ENCODE data around the gene ATP6V1G2.
"Not testable (repeated sequence)": the region's sequence is repeated elsewhere in the genome, so short reads cannot be mapped to it uniquely, and the experiment has no call there.

The ATP6V1G2 gene

DNA sequence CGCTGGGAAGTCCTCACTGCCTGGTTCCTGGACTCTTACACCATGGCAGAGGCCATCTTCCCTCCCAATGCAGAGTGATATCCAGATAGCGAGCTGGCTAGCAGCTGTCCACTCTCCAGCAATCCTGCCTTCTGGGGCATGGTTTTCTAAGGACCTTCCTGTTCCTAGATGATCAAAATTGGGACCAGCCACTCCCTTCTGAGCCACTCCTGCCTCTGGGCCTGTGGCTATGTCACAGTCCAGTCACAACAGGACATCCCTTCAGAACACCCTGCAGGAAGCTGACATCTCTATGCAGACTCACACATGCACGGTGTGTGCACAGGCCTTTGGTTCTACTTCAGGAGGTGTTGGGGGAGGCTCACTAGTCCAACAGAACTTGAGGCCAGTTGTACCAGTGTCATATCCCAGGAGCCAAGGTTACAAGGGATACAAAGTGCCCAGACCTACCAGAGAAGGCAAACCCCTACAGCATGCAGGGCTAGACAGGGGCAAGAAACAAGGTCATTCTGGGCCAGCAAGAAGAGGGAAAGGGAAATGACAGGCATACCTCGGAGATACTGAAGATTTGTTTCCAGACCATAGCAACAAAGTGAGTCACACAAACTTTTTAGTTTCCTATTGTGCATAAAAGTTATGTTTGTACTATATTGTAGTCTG is 20.3 kb downstream of the ATP6V1G2 start:
- no peak for DNase-seq

GRCh38 chr6:31525553-31525931 is 20.9 kb downstream of the ATP6V1G2 start:
- no peak for DNase-seq

DNA sequence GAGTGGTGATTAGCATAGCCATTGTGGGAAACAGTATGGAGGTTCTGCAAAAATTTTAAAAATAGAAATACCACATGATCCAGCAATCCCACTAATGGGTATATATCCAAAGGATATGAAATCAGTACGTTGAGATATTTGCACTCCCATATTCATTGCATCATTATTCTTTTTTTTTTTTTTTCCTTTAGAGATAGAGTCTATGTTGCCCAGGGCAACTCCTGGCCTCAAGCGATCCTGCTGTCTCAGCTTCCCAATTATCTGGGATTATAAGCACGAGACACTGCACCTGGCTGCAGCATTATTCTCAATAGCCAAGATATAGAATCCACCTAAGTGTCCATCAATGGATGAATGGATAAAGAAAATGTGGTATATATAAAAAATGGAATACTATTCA is 24.6 kb downstream of the ATP6V1G2 start:
- DNase-seq = no peak

- DNase-seq = no peak
Measured at GRCh38 chr6:31513456-31514165, 32.8 kb downstream of the ATP6V1G2 start.

DNA sequence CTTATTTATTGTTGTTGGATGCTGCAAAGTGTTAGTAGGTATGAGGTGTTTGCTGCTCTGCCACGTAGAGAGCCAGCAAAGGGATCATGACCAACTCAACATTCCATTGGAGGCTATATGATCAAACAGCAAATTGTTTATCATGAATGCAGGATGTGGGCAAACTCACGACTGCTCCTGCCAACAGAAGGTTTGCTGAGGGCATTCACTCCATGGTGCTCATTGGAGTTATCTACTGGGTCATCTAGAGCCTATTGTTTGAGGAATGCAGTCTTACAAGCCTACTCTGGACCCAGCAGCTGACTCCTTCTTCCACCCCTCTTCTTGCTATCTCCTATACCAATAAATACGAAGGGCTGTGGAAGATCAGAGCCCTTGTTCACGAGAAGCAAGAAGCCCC is 36.4 kb downstream of the ATP6V1G2 start:
- DNase-seq = no peak

DNA sequence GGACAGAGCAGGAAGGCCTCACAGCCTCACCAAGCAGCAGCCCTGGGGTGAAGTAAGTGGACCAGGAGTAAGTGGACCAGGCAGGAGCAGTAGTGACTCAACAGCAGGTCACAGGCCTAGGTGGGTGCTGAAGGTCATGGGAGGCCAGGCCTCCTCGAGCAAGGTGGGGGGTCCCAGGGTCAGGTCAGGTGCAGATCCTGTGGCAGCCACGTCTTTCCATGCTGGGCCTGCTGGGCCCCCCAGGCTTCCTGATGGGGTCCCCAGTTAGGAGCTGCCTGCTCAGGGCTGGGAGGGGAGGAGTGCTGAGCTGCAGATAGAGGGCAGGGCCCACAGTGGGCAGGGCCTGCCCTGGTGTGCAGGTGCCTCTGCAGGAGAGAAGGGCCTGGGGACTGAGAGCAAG is 37.4 kb downstream of the ATP6V1G2 start:
- not testable (repeated sequence) for DNase-seq

DNA sequence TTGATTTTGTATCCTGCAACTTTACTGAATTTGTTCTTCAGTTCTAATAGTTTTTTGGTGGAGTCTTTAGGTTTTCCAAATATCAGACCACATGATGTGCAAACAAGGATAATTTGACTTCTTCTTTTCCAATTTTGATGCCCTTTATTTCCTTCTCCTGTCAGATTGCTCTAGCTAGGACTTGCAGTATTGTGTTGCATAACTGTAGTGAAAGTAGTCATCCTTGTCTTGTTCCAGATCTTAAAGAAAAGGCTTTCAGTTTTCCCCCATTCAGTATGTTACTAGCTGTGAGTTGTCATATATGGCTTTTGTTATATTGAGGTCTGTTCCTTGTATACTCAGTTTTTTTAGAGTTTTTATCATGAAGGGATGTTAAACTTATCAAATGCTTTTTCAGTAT is 43.8 kb downstream of the ATP6V1G2 start:
- no peak for DNase-seq

DNA sequence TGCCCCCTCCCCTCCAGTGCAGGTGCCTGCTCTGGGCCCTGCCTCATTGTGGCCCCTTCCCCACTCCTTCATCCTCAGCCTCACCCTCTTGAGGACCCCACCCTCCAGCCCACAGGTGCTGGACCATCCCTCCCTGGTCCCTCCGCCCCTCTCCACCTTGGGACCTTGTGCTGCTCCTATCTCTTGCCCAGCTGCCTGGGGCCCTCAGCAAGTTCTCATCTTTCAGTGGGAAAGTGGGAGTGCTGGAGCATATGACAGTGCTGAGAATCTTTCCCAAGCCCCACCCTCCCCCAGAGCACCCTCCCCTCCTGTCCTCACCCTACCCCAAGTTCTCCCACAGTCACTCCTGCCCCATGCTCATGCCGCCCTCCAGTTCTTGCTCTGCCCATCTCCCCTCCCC is 46.8 kb downstream of the ATP6V1G2 start:
- not testable (repeated sequence) for DNase-seq

DNA sequence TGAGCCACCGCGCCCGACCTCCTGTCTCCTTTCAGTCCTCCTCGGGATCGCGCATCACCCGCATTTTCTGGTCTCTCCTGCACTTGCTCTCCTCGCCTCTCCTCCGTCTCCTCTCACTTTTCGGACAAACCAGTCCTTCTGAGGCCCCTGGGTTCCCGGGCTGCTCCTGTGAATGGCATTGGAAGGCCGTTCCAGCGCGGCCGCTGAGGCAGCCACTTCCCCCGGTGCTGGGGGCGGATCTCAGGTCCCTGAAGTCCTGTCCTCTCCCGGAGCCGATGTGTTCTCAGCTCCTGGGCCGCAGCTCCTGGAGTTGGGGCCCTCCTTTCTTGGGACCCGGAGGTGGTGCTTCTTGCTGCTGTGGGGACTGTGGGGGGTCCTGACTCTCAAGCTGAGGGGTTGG is 47.7 kb downstream of the ATP6V1G2 start:
- peak; percentile 68 for DNase-seq

GRCh38 chr6:31497531-31498476 is 48.6 kb downstream of the ATP6V1G2 start, which contains the start of gene MICB:
TSS of gene MICB (plus strand) at chr6:31498145. CDS start at chr6:31498194, 49 bp downstream.
- peak; percentile 95 for DNase-seq

- not testable (repeated sequence) for DNase-seq
Measured at GRCh38 chr6:31496826-31497225, 49.6 kb downstream of the ATP6V1G2 start.

GRCh38 chr6:31495580-31495979 is 50.8 kb downstream of the ATP6V1G2 start:
- DNase-seq = no peak

Measured in islet precursor cell (in vitro differentiated cells).